Natural killer cell (primary cell): ENCODE measurements around the gene ZNF730. TPM values are rescaled to one million over a fixed set of nuclear protein-coding genes. Genes with fewer than 3 reads are reported as not detected.
"Not testable (repeated sequence)": the region's sequence is repeated elsewhere in the genome, so short reads cannot be mapped to it uniquely, and the experiment has no call there.

Experiments used
- ATAC-seq, 3 donors: fragments of 150-1000 bp in 2 of 3; fragments of 200-7000 bp in 1 of 3; cut with Tn5 transposase; 1 replicate in 1 of 3; 2 replicates in 2 of 3; pipeline ENCODE4 v1.10.0; 2021; ENCODE audit warnings: mild to moderate bottlenecking in 2 of 3, moderate library complexity in 2 of 3
- DNase-seq, 2 donors: peaks; one replicate each; pipeline versions ENCODE4 v3.0.0 to v3.0.0-alpha.2; 2013 to 2021; ENCODE audit warnings: mixed read lengths in 1 of 2
- H3K27ac ChIP-seq: one replicate; pipeline ENCODE4 v1.5.1; 2013; ENCODE audit warnings: mild to moderate bottlenecking, low read length
- H3K27me3 ChIP-seq: one replicate; pipeline ENCODE4 v1.6.1; 2013; ENCODE audit warnings: low read length; ENCODE audit not compliant: control insufficient read depth, insufficient read depth
- H3K36me3 ChIP-seq: one replicate; pipeline ENCODE4 v1.6.1; 2013; ENCODE audit warnings: low read length; ENCODE audit not compliant: control insufficient read depth, insufficient read depth
- H3K4me1 ChIP-seq: one replicate; pipeline ENCODE4 v1.6.1; 2013; ENCODE audit warnings: low read length; ENCODE audit not compliant: control insufficient read depth, insufficient read depth
- H3K4me3 ChIP-seq: one replicate; pipeline ENCODE4 v1.5.1; 2013; ENCODE audit warnings: low read length
- H3K9me3 ChIP-seq: one replicate; pipeline ENCODE4 v1.6.1; 2013; ENCODE audit warnings: low read length; ENCODE audit not compliant: control insufficient read depth, insufficient read depth
- H3K27ac Mint-ChIP-seq, 2 donors: one replicate each; pipeline ENCODE4 v1.8.0; 2022; ENCODE audit warnings: mild to moderate bottlenecking in 2 of 2, mixed read lengths in 2 of 2, moderate library complexity in 1 of 2
- H3K27me3 Mint-ChIP-seq, 2 donors: one replicate each; pipeline ENCODE4 v1.8.0; 2022; ENCODE audit warnings: low read depth in 2 of 2, mixed read lengths in 2 of 2
- H3K36me3 Mint-ChIP-seq: one replicate; pipeline ENCODE4 v1.8.0; 2022; ENCODE audit warnings: mixed read lengths
- H3K4me1 Mint-ChIP-seq, 2 donors: one replicate each; pipeline ENCODE4 v1.8.0; 2022; ENCODE audit warnings: mixed read lengths in 2 of 2
- H3K4me3 Mint-ChIP-seq: one replicate; pipeline ENCODE4 v1.8.0; 2022; ENCODE audit warnings: mild to moderate bottlenecking, moderate library complexity, mixed read lengths
- H3K9me3 Mint-ChIP-seq, 2 donors: one replicate each; pipeline ENCODE4 v1.8.0; 2022; ENCODE audit warnings: mixed read lengths in 2 of 2
- WGBS: methylation state at CpG from one replicate; pipeline ENCODE4 v1.1.7; 2013; ENCODE audit warnings: missing lambda C conversion rate; ENCODE audit not compliant: insufficient coverage; 5-methylcytosine and 5-hydroxymethylcytosine counted together
- intact Hi-C: fragments of 100-400 bp; cut with micrococcal nuclease; formaldehyde crosslinking; loops from one replicate; pipeline ENCODE4 v1.14.2; 2022
- total RNA-seq, 4 donors: library from RNA; stranded (reverse); fragments of 120-200 nt in 1 of 4; gene quantifications; one replicate each; pipeline versions ENCODE4 v1.2.3 to v1.2.4, GENCODE V29; 2013 to 2022
- TF ChIP-seq, protein P1 (sequence below): fragments of 200-600 bp; IDR thresholded peaks from one replicate; pipeline ENCODE4 v1.8.0; 2022; ENCODE audit warnings: antibody characterized with exemption

Gene ZNF730
- total RNA-seq, 3 donors from 2014 or later (not counting 1 experiment from before 2014, with no cell fraction given), result 0.15 to 0.34 TPM; not detected in 1

DNA sequence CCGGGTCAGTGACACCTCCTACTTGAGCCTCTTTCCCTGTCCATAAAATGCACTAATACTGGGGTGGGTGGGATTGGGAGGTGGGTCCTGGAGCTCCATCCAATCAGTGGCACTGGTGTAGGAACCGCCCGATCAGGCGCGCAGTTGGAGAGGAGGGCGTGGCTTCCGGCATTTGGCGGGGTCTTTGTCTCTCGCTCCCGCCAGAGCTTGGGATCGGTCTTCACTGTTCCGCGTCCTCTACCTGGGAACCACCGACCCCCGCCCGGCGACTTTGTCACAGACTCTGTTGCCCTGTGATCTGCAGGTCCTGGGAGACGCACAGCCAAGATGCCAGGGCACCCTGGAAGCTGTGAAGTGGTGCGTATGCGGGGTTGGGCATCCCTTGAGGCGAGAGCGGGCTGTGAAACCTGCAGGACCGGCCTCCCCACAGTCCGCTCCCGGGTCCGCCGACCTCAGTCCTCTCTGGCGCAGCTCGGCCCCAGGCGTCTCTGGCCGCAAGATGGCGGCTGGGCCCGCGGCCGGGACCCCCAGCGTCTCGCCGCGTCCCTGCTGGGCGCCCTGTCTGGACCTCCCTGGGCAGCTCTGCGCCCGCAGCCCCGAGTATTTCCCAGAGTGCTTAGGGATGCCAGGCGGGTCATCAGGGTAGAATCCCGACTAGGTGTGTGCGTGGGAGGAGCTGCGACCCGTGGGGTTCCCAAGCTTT, 41.6 kb upstream of the ZNF730 start:
- H3K27me3 ChIP-seq, result peaks cover 9% of the 10 kb centered on the region
- Mint-ChIP-seq H3K9me3 (peaks cover 3 to 7% of the 10 kb centered on the region in 2 donors), H3K4me1 (peaks cover 11 to 24% of the 10 kb centered on the region in 2 donors), H3K27me3 (peaks cover 17 to 23% of the 10 kb centered on the region in 2 donors), H3K27ac (no peak overlapping the region), H3K4me3 (peak overlapping the region; percentile 81), H3K36me3 (no peaks in the 10 kb centered on the region)
- DNase-seq (no peak), ATAC-seq (peak in 2 of 3 donors; percentile 38 to 54)
- no peak overlapping the region for H3K27ac ChIP-seq
- TF ChIP-seq, protein P1, sequence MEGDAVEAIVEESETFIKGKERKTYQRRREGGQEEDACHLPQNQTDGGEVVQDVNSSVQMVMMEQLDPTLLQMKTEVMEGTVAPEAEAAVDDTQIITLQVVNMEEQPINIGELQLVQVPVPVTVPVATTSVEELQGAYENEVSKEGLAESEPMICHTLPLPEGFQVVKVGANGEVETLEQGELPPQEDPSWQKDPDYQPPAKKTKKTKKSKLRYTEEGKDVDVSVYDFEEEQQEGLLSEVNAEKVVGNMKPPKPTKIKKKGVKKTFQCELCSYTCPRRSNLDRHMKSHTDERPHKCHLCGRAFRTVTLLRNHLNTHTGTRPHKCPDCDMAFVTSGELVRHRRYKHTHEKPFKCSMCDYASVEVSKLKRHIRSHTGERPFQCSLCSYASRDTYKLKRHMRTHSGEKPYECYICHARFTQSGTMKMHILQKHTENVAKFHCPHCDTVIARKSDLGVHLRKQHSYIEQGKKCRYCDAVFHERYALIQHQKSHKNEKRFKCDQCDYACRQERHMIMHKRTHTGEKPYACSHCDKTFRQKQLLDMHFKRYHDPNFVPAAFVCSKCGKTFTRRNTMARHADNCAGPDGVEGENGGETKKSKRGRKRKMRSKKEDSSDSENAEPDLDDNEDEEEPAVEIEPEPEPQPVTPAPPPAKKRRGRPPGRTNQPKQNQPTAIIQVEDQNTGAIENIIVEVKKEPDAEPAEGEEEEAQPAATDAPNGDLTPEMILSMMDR, result no peak
- no peaks in the 10 kb centered on the region for H3K36me3 ChIP-seq
- peaks cover 16% of the 10 kb centered on the region for H3K4me1 ChIP-seq
- 2% methylated on average over 48 of the region's 48 CpGs for WGBS
- intact Hi-C loops, result no loop called here
- H3K4me3 ChIP-seq, result peak overlapping the region; percentile 27
- H3K9me3 ChIP-seq, result no peaks in the 10 kb centered on the region

- H3K9me3 Mint-ChIP-seq, intact Hi-C loops: not testable (repeated sequence)
- 70% methylated on average over 2 of the region's 2 CpGs for WGBS
These were observed 39.0 kb upstream of the ZNF730 start for GRCh38 chr19:23077776-23078175.

DNA sequence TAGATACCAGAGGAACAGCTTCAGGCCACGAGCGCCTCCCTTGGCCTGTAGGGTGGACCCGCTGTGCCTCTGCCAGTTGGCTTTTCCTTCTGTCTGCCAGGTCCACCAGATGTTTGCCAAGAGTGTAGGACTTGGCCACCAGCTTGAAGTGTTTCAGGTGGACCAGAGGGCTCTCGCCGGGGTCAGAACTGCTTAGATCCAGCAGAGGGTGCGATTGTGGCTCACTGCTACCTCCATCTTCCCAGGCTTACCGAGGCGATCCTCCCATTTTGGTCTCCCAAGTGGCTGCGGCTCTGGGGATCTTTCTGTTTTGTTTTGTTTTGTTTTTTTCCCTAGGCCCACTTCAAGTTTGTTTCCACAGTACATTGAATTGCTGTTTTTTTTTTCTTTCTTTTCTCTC, 23.0 kb upstream of the ZNF730 start:
- H3K27me3 Mint-ChIP-seq, result no peaks in the 10 kb centered on the region
- WGBS, result 92% methylated on average over 9 of the region's 9 CpGs
- Histone ChIP-seq H3K4me1 (no peaks in the 10 kb centered on the region), H3K27me3 (no peaks in the 10 kb centered on the region), H3K9me3 (peaks cover 40% of the 10 kb centered on the region), H3K4me3 (no peak overlapping the region), H3K27ac (no peak overlapping the region), H3K36me3 (no peaks in the 10 kb centered on the region)
- H3K36me3 Mint-ChIP-seq, result no peaks in the 10 kb centered on the region
- H3K9me3 Mint-ChIP-seq, result peaks cover 9 to 11% of the 10 kb centered on the region in 2 donors
- TF ChIP-seq, protein P1, result no peak
- intact Hi-C loops, result no loop called here
- H3K4me1 Mint-ChIP-seq, result no peaks in the 10 kb centered on the region
- DNase-seq (no peak), ATAC-seq (no peak)
- H3K4me3 Mint-ChIP-seq, result no peak overlapping the region
- no peak overlapping the region for H3K27ac Mint-ChIP-seq

More at GRCh38 chr19:23077776-23078175, 39.0 kb upstream of the ZNF730 start:
- H3K27ac ChIP-seq, H3K4me3 Mint-ChIP-seq, DNase-seq, H3K36me3 ChIP-seq, H3K4me1 ChIP-seq, H3K27me3 ChIP-seq, H3K27me3 Mint-ChIP-seq, H3K36me3 Mint-ChIP-seq, H3K27ac Mint-ChIP-seq, H3K4me3 ChIP-seq, ATAC-seq, H3K9me3 ChIP-seq: not testable (repeated sequence)
- H3K4me1 Mint-ChIP-seq, result peaks cover 11 to 14% of the 10 kb centered on the region in 2 donors

GRCh38 chr19:23095418-23095817, 21.4 kb upstream of the ZNF730 start:
- no peaks in the 10 kb centered on the region for H3K36me3 ChIP-seq
- ATAC-seq, result no peak
- no peaks in the 10 kb centered on the region for H3K27me3 ChIP-seq
- intact Hi-C loops, result no loop called here
- Mint-ChIP-seq H3K27me3 (no peaks in the 10 kb centered on the region), H3K4me1 (no peaks in the 10 kb centered on the region), H3K27ac (no peak overlapping the region), H3K9me3 (peaks cover 8 to 11% of the 10 kb centered on the region in 2 donors), H3K4me3 (no peak overlapping the region), H3K36me3 (peaks cover 5% of the 10 kb centered on the region)
- TF ChIP-seq, protein P1, result no peak
- no peak overlapping the region for H3K4me3 ChIP-seq
- WGBS, result 83% methylated on average over 1 of the region's 1 CpG
- H3K4me1 ChIP-seq, result no peaks in the 10 kb centered on the region
- H3K9me3 ChIP-seq, result peaks cover 37% of the 10 kb centered on the region
- no peak overlapping the region for H3K27ac ChIP-seq
- no peak for DNase-seq
